A549 (cell line): Measurements from ENCODE around the gene DOC2A. TPM values are rescaled to one million over a fixed set of nuclear protein-coding genes. Genes with fewer than 3 reads are reported as not detected.

Experiments
- ATAC-seq, 2 experiments: fragments of 200-7000 bp in 1 of 2; fragments of >200 bp in 1 of 2; cut with Nextera tagmentation in 1 of 2; cut with Tn5 transposase in 1 of 2; 3 replicates each; pipeline versions ENCODE4 v1.8.0 to v1.9.1; 2018 to 2020; ENCODE audit warnings: mild to moderate bottlenecking in 1 of 2, moderate library complexity in 1 of 2
- CTCF ChIA-PET: fragments of 300-600 bp; sonication (Branson Sonifier 250); formaldehyde crosslinking; extraction: SDS; loops from one replicate; lab custom pipeline; 2021; ENCODE audit warnings: antibody characterized with exemption, inconsistent platforms; lab: Yijun Ruan, JAX
- POLR2A ChIA-PET: fragments of 350-600 bp; formaldehyde crosslinking; extraction: SDS; loops from one replicate; lab custom pipeline; 2021; ENCODE audit warnings: antibody characterized with exemption, inconsistent platforms; lab: Yijun Ruan, JAX
- DNase-seq, 2 experiments: peaks; one replicate each; pipeline versions ENCODE4 v3.0.0 to v3.0.0-alpha.2; 2011 to 2016; ENCODE audit warnings: low read depth in 1 of 2, low spot score in 1 of 2
- FAIRE-seq: peaks from 2 replicates; lab custom pipeline; 2011; peaks lifted over from hg19 to GRCh38; lab: Jason Lieb, UNC
- H3K27ac ChIP-seq, 2 experiments: fragments of >200 bp; sonication (Bioruptor Twin); formaldehyde crosslinking; 3 replicates each; pipeline ENCODE4 v1.5.1; 2016 to 2017
- H3K4me1 ChIP-seq: fragments of >200 bp; sonication (Bioruptor Twin); formaldehyde crosslinking; 3 replicates; pipeline ENCODE4 v1.6.1; 2016
- H3K4me2 ChIP-seq: fragments of >200 bp; sonication (Bioruptor Twin); formaldehyde crosslinking; 3 replicates; pipeline ENCODE4 v1.6.1; 2016
- H3K4me3 ChIP-seq: fragments of >200 bp; sonication (Bioruptor Twin); formaldehyde crosslinking; 3 replicates; pipeline ENCODE4 v1.5.1; 2016
- H3K9me3 ChIP-seq: fragments of >200 bp; sonication (Bioruptor Twin); formaldehyde crosslinking; 3 replicates; pipeline ENCODE4 v1.6.1; 2016
- CBX8 ChIP-seq: fragments of 200-600 bp; sonication (generic); IDR thresholded peaks from 2 replicates; pipeline ENCODE4 v1.6.1; 2016
- CHD2 ChIP-seq: fragments of 150-350 bp; IDR thresholded peaks from 2 replicates; pipeline ENCODE4 v1.6.1; 2014; ENCODE audit warnings: low read length; ENCODE audit not compliant: partially characterized antibody
- CHD4 ChIP-seq: fragments of 200-600 bp; sonication (generic); IDR thresholded peaks from 2 replicates; pipeline ENCODE4 v1.6.1; 2016; ENCODE audit warnings: antibody characterized with exemption, mild to moderate bottlenecking, borderline replicate concordance
- EHMT2 ChIP-seq: fragments of 200-600 bp; sonication (generic); IDR thresholded peaks from 2 replicates; pipeline ENCODE4 v1.6.1; 2016; ENCODE audit warnings: antibody characterized with exemption, low read depth, mild to moderate bottlenecking, moderate library complexity
- EP300 ChIP-seq, 2 experiments: fragments of >200 bp; sonication (Bioruptor Twin); formaldehyde crosslinking; IDR thresholded peaks; 2 replicates in 1 of 2; 3 replicates in 1 of 2; pipeline ENCODE4 v1.6.1; 2016 to 2017
- FOSL2 ChIP-seq, 2 experiments: fragments of 450-650 bp in 1 of 2; fragments of >200 bp in 1 of 2; sonication (Bioruptor Twin) in 1 of 2; formaldehyde crosslinking; IDR thresholded peaks; 2 replicates each; pipeline versions ENCODE4 v1.5.0 to v1.6.1; 2016 to 2020; ENCODE audit warnings: mild to moderate bottlenecking in 1 of 2, moderate library complexity in 1 of 2
- HEYL ChIP-seq: fragments of 250-450 bp; sonication (Bioruptor Pico); IDR thresholded peaks from 2 replicates; pipeline ENCODE4 v1.8.0; 2021; ENCODE audit warnings: mild to moderate bottlenecking, moderate library complexity
- HOXB13 ChIP-seq: fragments of 250-450 bp; sonication (Bioruptor Pico); IDR thresholded peaks from 2 replicates; pipeline ENCODE4 v1.5.0; 2020; ENCODE audit warnings: low read depth, mild to moderate bottlenecking, moderate library complexity
- HOXB5 ChIP-seq: fragments of 250-450 bp; sonication (Bioruptor Pico); IDR thresholded peaks from 2 replicates; pipeline ENCODE4 v1.5.0; 2020; ENCODE audit warnings: mild to moderate bottlenecking, moderate library complexity
- MAFK ChIP-seq: fragments of 450-650 bp; IDR thresholded peaks from 2 replicates; pipeline ENCODE4 v1.6.1; 2014; ENCODE audit not compliant: partially characterized antibody
- NFE2L2 ChIP-seq: fragments of 150-350 bp; conservative IDR thresholded peaks from 2 replicates; pipeline ENCODE4 v1.6.1; 2014; ENCODE audit warnings: low read length
- RARB ChIP-seq: fragments of 250-450 bp; sonication (Bioruptor Pico); IDR thresholded peaks from 2 replicates; pipeline ENCODE4 v1.8.0; 2021; ENCODE audit warnings: mild to moderate bottlenecking, moderate library complexity
- WGBS: methylation state at CpG from one replicate; pipeline ENCODE4 v1.1.6; 2017; ENCODE audit errors: missing lambda C conversion rate; 5-methylcytosine and 5-hydroxymethylcytosine counted together
- polyA plus RNA-seq, 4 experiments: library from polyadenylated mRNA; depleted of rRNA in 3 of 4; stranded (reverse); fragments of >200 nt; fragmentation: RNase III in 1 of 4; extraction: RNeasy Plus Mini Kit Qiagen cat#74134 plus additional on column Dnase treatment in 1 of 4; gene quantifications; 2 replicates in 3 of 4; 3 replicates in 1 of 4; pipeline ENCODE4 v1.2.3, GENCODE V29; 2011 to 2017
- TF ChIP-seq, protein P1 (sequence below): fragments of >200 bp; sonication (Bioruptor Twin); formaldehyde crosslinking; IDR thresholded peaks from 3 replicates; pipeline ENCODE4 v1.6.1; 2016
- TF ChIP-seq, protein P2 (sequence below): IDR thresholded peaks from 2 replicates; pipeline ENCODE4 v1.6.1; 2012
- TF ChIP-seq, protein P3 (sequence below): IDR thresholded peaks from 2 replicates; pipeline ENCODE4 v1.6.1; 2012
- TF ChIP-seq, protein P4 (sequence below): fragments of >200 bp; sonication (Bioruptor Twin); formaldehyde crosslinking; IDR thresholded peaks from 3 replicates; pipeline ENCODE4 v1.5.1; 2016
- TF ChIP-seq, protein P5 (sequence below): fragments of 200-600 bp; sonication (generic); IDR thresholded peaks from 2 replicates; pipeline ENCODE4 v1.6.1; 2016; ENCODE audit warnings: antibody characterized with exemption, mild to moderate bottlenecking, moderate library complexity
- TF ChIP-seq, protein P6 (sequence below): fragments of 150-350 bp; IDR thresholded peaks from 2 replicates; pipeline ENCODE4 v1.6.1; 2014; ENCODE audit warnings: low read depth, mild to moderate bottlenecking, low read length
- TF ChIP-seq, protein P7 (sequence below): fragments of >200 bp; sonication (Bioruptor Twin); formaldehyde crosslinking; IDR thresholded peaks from 2 replicates; pipeline ENCODE4 v1.6.1; 2016

Gene DOC2A
- polyA plus RNA-seq, 2 of the 4 experiments (the other 2 are of a cell fraction): 2.5 to 5.5 TPM

DNA sequence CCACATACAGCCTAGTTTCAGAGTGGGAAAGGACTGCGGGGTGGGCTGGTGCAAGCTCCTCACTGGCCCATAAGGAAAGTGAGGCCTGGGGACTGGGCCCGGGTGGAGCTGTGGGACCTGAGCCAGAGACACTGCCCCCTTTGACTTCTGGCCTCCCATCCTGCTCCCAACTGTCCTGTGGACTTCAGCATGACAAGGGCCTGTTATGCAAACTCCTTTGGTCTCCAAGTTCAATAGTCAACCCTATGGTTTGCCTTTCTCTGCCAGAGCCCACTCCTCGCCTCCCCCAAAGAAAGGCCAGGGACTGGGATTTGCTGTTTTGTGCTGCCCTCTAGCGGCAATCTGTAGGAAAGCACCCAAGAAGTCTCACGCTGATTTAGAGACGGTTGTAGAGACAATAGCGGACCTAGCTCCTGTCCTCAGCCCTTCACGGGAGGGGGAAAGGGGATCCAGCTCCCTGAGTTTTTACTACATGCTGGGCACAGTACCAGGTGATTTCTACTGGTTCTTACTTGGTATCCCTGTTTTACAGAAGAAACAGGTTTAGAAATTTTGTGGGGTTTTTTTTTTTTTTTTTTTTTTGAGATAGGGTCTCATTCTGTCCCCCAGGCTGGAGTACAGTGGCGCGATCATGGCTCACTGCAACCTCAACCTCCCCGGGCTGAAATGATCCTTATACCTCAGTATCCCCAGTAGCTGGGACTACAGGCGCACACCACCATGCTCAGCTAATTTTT is 21.4 kb upstream of the DOC2A start (continued):
- TF ChIP-seq HOXB13 (CRISPR knock-in tag) (no peak), FOSL2 (IDR thresholded peaks at IDR 0.05) (no peak), FOSL2 (CRISPR knock-in tag; IDR thresholded peaks at IDR 0.05) (no peak)
- TF ChIP-seq, all 56 proteins: peak for 3

DNA sequence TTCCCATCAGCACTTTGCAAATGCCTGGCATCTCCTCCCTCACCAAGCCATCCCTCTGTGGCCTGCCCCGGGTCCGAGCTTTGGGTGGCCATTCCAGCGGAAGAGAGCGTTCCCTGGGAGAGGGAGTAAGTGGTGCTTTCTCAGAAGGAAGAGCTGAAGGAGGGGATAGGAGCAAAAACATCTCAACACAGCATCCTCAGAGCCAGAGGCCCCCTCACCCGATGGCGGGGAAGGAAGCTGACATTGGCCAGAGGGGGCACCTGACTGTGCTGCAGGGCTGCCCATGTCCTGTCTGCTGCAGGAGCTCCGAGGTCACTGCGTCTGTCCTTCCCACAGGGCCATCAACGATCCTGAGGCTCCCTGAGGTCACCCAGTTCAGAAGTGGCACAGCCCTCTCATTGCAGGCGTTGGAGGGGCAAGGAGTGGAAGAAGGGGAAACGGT is 20.7 kb upstream of the DOC2A start:
- TF ChIP-seq, protein P1, sequence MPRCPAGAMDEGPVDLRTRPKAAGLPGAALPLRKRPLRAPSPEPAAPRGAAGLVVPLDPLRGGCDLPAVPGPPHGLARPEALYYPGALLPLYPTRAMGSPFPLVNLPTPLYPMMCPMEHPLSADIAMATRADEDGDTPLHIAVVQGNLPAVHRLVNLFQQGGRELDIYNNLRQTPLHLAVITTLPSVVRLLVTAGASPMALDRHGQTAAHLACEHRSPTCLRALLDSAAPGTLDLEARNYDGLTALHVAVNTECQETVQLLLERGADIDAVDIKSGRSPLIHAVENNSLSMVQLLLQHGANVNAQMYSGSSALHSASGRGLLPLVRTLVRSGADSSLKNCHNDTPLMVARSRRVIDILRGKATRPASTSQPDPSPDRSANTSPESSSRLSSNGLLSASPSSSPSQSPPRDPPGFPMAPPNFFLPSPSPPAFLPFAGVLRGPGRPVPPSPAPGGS: no peak
- TF ChIP-seq, protein P2, sequence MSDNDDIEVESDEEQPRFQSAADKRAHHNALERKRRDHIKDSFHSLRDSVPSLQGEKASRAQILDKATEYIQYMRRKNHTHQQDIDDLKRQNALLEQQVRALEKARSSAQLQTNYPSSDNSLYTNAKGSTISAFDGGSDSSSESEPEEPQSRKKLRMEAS: no peak
- TF ChIP-seq CBX8 (no peak), MAFK (no peak), RARB (no peak), CHD4 (no peak), HOXB5 (CRISPR knock-in tag) (no peak), EHMT2 (no peak), EP300 (IDR thresholded peaks at IDR 0.05) (no peak), HOXB13 (CRISPR knock-in tag) (no peak), NFE2L2 (no peak), CHD2 (no peak), FOSL2 (IDR thresholded peaks at IDR 0.05) (no peak), FOSL2 (CRISPR knock-in tag; IDR thresholded peaks at IDR 0.05) (no peak), HEYL (CRISPR knock-in tag) (no peak)
- TF ChIP-seq, protein P3, sequence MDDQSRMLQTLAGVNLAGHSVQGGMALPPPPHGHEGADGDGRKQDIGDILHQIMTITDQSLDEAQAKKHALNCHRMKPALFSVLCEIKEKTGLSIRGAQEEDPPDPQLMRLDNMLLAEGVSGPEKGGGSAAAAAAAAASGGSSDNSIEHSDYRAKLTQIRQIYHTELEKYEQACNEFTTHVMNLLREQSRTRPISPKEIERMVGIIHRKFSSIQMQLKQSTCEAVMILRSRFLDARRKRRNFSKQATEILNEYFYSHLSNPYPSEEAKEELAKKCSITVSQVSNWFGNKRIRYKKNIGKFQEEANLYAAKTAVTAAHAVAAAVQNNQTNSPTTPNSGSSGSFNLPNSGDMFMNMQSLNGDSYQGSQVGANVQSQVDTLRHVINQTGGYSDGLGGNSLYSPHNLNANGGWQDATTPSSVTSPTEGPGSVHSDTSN: no peak
- TF ChIP-seq, protein P4, sequence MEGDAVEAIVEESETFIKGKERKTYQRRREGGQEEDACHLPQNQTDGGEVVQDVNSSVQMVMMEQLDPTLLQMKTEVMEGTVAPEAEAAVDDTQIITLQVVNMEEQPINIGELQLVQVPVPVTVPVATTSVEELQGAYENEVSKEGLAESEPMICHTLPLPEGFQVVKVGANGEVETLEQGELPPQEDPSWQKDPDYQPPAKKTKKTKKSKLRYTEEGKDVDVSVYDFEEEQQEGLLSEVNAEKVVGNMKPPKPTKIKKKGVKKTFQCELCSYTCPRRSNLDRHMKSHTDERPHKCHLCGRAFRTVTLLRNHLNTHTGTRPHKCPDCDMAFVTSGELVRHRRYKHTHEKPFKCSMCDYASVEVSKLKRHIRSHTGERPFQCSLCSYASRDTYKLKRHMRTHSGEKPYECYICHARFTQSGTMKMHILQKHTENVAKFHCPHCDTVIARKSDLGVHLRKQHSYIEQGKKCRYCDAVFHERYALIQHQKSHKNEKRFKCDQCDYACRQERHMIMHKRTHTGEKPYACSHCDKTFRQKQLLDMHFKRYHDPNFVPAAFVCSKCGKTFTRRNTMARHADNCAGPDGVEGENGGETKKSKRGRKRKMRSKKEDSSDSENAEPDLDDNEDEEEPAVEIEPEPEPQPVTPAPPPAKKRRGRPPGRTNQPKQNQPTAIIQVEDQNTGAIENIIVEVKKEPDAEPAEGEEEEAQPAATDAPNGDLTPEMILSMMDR: no peak
- TF ChIP-seq, protein P5, sequence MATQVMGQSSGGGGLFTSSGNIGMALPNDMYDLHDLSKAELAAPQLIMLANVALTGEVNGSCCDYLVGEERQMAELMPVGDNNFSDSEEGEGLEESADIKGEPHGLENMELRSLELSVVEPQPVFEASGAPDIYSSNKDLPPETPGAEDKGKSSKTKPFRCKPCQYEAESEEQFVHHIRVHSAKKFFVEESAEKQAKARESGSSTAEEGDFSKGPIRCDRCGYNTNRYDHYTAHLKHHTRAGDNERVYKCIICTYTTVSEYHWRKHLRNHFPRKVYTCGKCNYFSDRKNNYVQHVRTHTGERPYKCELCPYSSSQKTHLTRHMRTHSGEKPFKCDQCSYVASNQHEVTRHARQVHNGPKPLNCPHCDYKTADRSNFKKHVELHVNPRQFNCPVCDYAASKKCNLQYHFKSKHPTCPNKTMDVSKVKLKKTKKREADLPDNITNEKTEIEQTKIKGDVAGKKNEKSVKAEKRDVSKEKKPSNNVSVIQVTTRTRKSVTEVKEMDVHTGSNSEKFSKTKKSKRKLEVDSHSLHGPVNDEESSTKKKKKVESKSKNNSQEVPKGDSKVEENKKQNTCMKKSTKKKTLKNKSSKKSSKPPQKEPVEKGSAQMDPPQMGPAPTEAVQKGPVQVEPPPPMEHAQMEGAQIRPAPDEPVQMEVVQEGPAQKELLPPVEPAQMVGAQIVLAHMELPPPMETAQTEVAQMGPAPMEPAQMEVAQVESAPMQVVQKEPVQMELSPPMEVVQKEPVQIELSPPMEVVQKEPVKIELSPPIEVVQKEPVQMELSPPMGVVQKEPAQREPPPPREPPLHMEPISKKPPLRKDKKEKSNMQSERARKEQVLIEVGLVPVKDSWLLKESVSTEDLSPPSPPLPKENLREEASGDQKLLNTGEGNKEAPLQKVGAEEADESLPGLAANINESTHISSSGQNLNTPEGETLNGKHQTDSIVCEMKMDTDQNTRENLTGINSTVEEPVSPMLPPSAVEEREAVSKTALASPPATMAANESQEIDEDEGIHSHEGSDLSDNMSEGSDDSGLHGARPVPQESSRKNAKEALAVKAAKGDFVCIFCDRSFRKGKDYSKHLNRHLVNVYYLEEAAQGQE: no peak
- TF ChIP-seq, protein P6, sequence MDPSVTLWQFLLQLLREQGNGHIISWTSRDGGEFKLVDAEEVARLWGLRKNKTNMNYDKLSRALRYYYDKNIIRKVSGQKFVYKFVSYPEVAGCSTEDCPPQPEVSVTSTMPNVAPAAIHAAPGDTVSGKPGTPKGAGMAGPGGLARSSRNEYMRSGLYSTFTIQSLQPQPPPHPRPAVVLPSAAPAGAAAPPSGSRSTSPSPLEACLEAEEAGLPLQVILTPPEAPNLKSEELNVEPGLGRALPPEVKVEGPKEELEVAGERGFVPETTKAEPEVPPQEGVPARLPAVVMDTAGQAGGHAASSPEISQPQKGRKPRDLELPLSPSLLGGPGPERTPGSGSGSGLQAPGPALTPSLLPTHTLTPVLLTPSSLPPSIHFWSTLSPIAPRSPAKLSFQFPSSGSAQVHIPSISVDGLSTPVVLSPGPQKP: no peak
- TF ChIP-seq, protein P7, sequence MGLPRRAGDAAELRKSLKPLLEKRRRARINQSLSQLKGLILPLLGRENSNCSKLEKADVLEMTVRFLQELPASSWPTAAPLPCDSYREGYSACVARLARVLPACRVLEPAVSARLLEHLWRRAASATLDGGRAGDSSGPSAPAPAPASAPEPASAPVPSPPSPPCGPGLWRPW: no peak
- 62% methylated on average over 11 of the region's 11 CpGs for WGBS
- Histone ChIP-seq H3K4me1 (0 out of 3 replicates have a peak, but pooled peaks cover 7% of the 10 kb centered on the region), H3K27ac (peak overlapping the region in 1 of 2 experiments; percentile 75; a peak in 3 of 6 replicates), H3K9me3 (no peaks in the 10 kb centered on the region), H3K4me3 (peak overlapping the region; percentile 34), H3K4me2 (peak overlapping the region; percentile 79)
- POLR2A ChIA-PET: no interaction called here
- DNase-seq (no peak), ATAC-seq (peak in 1 of 2 experiments; percentile 16; a peak in 3 of 6 replicates), FAIRE-seq (no peak)
- CTCF ChIA-PET: interaction anchor here (0.6 to 5.0 kb wide), 71 partner anchors 9 to 1063 kb away, joined by 3 to 61 read pairs (median 5); partner anchors contain the start of genes ALDOA, C16orf92, CDIPT and DOC2A
